CD14-positive monocyte (primary cell): ENCODE measurements around the gene TMEM178B. TPM values are rescaled to one million over a fixed set of nuclear protein-coding genes. Genes with fewer than 3 reads are reported as not detected.

Experiments
- DNase-seq, 3 donors: peaks; one replicate each; pipeline ENCODE4 v3.0.0-alpha.2; 2011 to 2022
- H2AFZ ChIP-seq: 2 replicates; pipeline ENCODE4 v1.6.0; 2012; ENCODE audit warnings: mild to moderate bottlenecking, low read depth, low read length, inconsistent platforms; ENCODE audit not compliant: insufficient read depth, poor library complexity, severe bottlenecking
- H3K27ac ChIP-seq, 2 donors: 1 replicate in 1 of 2; 2 replicates in 1 of 2; pipeline ENCODE4 v1.5.1; 2012 to 2013; ENCODE audit warnings: low read length in 2 of 2, control low read depth in 1 of 2, inconsistent platforms in 1 of 2, low read depth in 1 of 2, mild to moderate bottlenecking in 1 of 2
- H3K27me3 ChIP-seq, 2 donors: one replicate each; pipeline versions ENCODE4 v1.6.0 to v1.6.1; 2011 to 2013; ENCODE audit warnings: low read length in 2 of 2; ENCODE audit not compliant: control insufficient read depth in 2 of 2, insufficient read depth in 2 of 2
- H3K36me3 ChIP-seq, 2 donors: replicated peaks in 1 of 2; 1 replicate in 1 of 2; 2 replicates in 1 of 2; pipeline versions ENCODE4 v1.5.1 to v1.6.1; 2012 to 2013; ENCODE audit warnings: low read length in 2 of 2, control low read depth in 1 of 2, inconsistent platforms in 1 of 2, mild to moderate bottlenecking in 1 of 2; ENCODE audit not compliant: insufficient read depth in 2 of 2, control insufficient read depth in 1 of 2
- H3K4me1 ChIP-seq, 2 donors: 1 replicate in 1 of 2; 2 replicates in 1 of 2; pipeline versions ENCODE4 v1.5.1 to v1.6.1; 2012 to 2013; ENCODE audit warnings: low read length in 2 of 2, control low read depth in 1 of 2, inconsistent platforms in 1 of 2, mild to moderate bottlenecking in 1 of 2, moderate library complexity in 1 of 2; ENCODE audit not compliant: insufficient read depth in 2 of 2, control insufficient read depth in 1 of 2
- H3K4me2 ChIP-seq: replicated peaks from 2 replicates; pipeline ENCODE3; 2012; ENCODE audit warnings: low read length, moderate library complexity, mild to moderate bottlenecking; ENCODE audit not compliant: poor library complexity, severe bottlenecking; ENCODE audit errors: extremely low read depth
- H3K4me3 ChIP-seq, 3 experiments: fragments of 200-600 bp in 1 of 3; sonication (generic) in 1 of 3; replicated peaks in 1 of 3; 1 replicate in 2 of 3; 2 replicates in 1 of 3; pipeline ENCODE4 v1.5.1; 2011 to 2013; ENCODE audit warnings: low read length in 3 of 3, mild to moderate bottlenecking in 3 of 3, control low read depth in 2 of 3, low read depth in 2 of 3, inconsistent platforms in 1 of 3, moderate library complexity in 1 of 3
- H3K79me2 ChIP-seq: 2 replicates; pipeline ENCODE4 v1.6.0; 2012; ENCODE audit warnings: mild to moderate bottlenecking, control low read depth, inconsistent platforms, low read length, moderate library complexity; ENCODE audit not compliant: insufficient read depth
- H3K9ac ChIP-seq: 2 replicates; pipeline ENCODE4 v1.6.0; 2017; ENCODE audit warnings: low read length, mild to moderate bottlenecking; ENCODE audit not compliant: insufficient read depth, poor library complexity, severe bottlenecking
- H3K9me3 ChIP-seq, 2 donors: replicated peaks in 1 of 2; 1 replicate in 1 of 2; 2 replicates in 1 of 2; pipeline versions ENCODE4 v1.5.1 to v1.6.1; 2012 to 2013; ENCODE audit warnings: low read length in 2 of 2, control low read depth in 1 of 2; ENCODE audit not compliant: control insufficient read depth in 1 of 2, insufficient read depth in 1 of 2
- H4K20me1 ChIP-seq: 2 replicates; pipeline ENCODE4 v1.6.0; 2012; ENCODE audit warnings: mild to moderate bottlenecking, low read length, control low read depth, moderate library complexity; ENCODE audit not compliant: insufficient read depth
- H3K27ac Mint-ChIP-seq, 7 donors: one replicate each; pipeline ENCODE4 v1.8.0; 2020; ENCODE audit warnings: mild to moderate bottlenecking in 7 of 7, mixed read lengths in 7 of 7, moderate library complexity in 6 of 7, inconsistent platforms in 2 of 7
- H3K27me3 Mint-ChIP-seq, 3 donors: one replicate each; pipeline ENCODE4 v1.8.0; 2021 to 2022; ENCODE audit warnings: low read depth in 3 of 3, mild to moderate bottlenecking in 3 of 3, mixed read lengths in 3 of 3, moderate library complexity in 3 of 3, inconsistent platforms in 1 of 3
- H3K36me3 Mint-ChIP-seq, 2 donors: one replicate each; pipeline ENCODE4 v1.8.0; 2020; ENCODE audit warnings: mixed read lengths in 2 of 2, inconsistent platforms in 1 of 2, mild to moderate bottlenecking in 1 of 2
- H3K4me1 Mint-ChIP-seq: one replicate; pipeline ENCODE4 v1.8.0; 2020; ENCODE audit warnings: mild to moderate bottlenecking, mixed read lengths
- H3K4me3 Mint-ChIP-seq, 2 donors: one replicate each; pipeline ENCODE4 v1.8.0; 2020; ENCODE audit warnings: mild to moderate bottlenecking in 2 of 2, mixed read lengths in 2 of 2, moderate library complexity in 1 of 2
- H3K9me3 Mint-ChIP-seq, 7 donors: one replicate each; pipeline ENCODE4 v1.8.0; 2020 to 2022; ENCODE audit warnings: mixed read lengths in 7 of 7, mild to moderate bottlenecking in 6 of 7, moderate library complexity in 6 of 7, inconsistent platforms in 2 of 7
- WGBS: methylation state at CpG from one replicate; pipeline ENCODE4 v1.1.5; 2013; ENCODE audit warnings: missing lambda C conversion rate; ENCODE audit not compliant: insufficient coverage; 5-methylcytosine and 5-hydroxymethylcytosine counted together
- intact Hi-C, 2 donors: fragments of 100-400 bp; cut with micrococcal nuclease; formaldehyde crosslinking; loops; one replicate each; pipeline versions ENCODE4 v1.15.0 to v1.15.1; 2023
- polyA plus RNA-seq, 3 donors: library from polyadenylated mRNA; depleted of rRNA in 1 of 3; unstranded in 2 of 3; stranded (reverse) in 1 of 3; fragments of 300-500 nt in 2 of 3; fragments of >200 nt in 1 of 3; fragmentation: Illumina TruSeq in 2 of 3; gene quantifications; 1 replicate in 2 of 3; 2 replicates in 1 of 3; pipeline ENCODE4 v1.2.3, GENCODE V29; 2012 to 2021
- small RNA-seq: library from RNA; depleted of rRNA; stranded (forward); fragments of <200 nt; gene quantifications from one replicate; pipeline ENCODE3, GENCODE V24; 2012; ENCODE audit warnings: low read depth; ENCODE audit not compliant: insufficient read length
- TF ChIP-seq, protein P1 (sequence below): fragments of 200-600 bp; IDR thresholded peaks from one replicate; pipeline ENCODE4 v1.8.0; 2022; ENCODE audit warnings: antibody characterized with exemption, mild to moderate bottlenecking

TMEM178B gene
- polyA plus RNA-seq, 3 donors, result not detected

GRCh38 chr7:141527076-141527475 is 453.2 kb downstream of the TMEM178B start:
- no peaks in the 10 kb centered on the region for H3K79me2 ChIP-seq
- H3K4me3 Mint-ChIP-seq, result no peak overlapping the region
- H2AFZ ChIP-seq, result no peak overlapping the region
- no peaks in the 10 kb centered on the region for H4K20me1 ChIP-seq
- H3K4me1 ChIP-seq, result no peaks in the 10 kb centered on the region
- peaks cover 0 to 2% (median 0%) of the 10 kb centered on the region in 7 donors for H3K9me3 Mint-ChIP-seq
- H3K36me3 Mint-ChIP-seq, result no peaks in the 10 kb centered on the region
- peaks cover 2% of the 10 kb centered on the region in 2 donors for H3K27me3 ChIP-seq
- H3K4me1 Mint-ChIP-seq, result no peaks in the 10 kb centered on the region
- H3K36me3 ChIP-seq, result no peaks in the 10 kb centered on the region
- WGBS, result 93% methylated on average over 3 of the region's 4 CpGs
- no peak overlapping the region for H3K27ac ChIP-seq
- H3K27ac Mint-ChIP-seq, result no peak overlapping the region
- no peak overlapping the region for H3K4me3 ChIP-seq
- no peak for DNase-seq
- H3K4me2 ChIP-seq, result no peak overlapping the region
- intact Hi-C loops, result no loop called here
- no peak overlapping the region for H3K9ac ChIP-seq
- peaks cover 6 to 12% (median 9%) of the 10 kb centered on the region in 3 donors for H3K27me3 Mint-ChIP-seq
- TF ChIP-seq, protein P1, sequence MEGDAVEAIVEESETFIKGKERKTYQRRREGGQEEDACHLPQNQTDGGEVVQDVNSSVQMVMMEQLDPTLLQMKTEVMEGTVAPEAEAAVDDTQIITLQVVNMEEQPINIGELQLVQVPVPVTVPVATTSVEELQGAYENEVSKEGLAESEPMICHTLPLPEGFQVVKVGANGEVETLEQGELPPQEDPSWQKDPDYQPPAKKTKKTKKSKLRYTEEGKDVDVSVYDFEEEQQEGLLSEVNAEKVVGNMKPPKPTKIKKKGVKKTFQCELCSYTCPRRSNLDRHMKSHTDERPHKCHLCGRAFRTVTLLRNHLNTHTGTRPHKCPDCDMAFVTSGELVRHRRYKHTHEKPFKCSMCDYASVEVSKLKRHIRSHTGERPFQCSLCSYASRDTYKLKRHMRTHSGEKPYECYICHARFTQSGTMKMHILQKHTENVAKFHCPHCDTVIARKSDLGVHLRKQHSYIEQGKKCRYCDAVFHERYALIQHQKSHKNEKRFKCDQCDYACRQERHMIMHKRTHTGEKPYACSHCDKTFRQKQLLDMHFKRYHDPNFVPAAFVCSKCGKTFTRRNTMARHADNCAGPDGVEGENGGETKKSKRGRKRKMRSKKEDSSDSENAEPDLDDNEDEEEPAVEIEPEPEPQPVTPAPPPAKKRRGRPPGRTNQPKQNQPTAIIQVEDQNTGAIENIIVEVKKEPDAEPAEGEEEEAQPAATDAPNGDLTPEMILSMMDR, result no peak
- no peaks in the 10 kb centered on the region for H3K9me3 ChIP-seq

DNA sequence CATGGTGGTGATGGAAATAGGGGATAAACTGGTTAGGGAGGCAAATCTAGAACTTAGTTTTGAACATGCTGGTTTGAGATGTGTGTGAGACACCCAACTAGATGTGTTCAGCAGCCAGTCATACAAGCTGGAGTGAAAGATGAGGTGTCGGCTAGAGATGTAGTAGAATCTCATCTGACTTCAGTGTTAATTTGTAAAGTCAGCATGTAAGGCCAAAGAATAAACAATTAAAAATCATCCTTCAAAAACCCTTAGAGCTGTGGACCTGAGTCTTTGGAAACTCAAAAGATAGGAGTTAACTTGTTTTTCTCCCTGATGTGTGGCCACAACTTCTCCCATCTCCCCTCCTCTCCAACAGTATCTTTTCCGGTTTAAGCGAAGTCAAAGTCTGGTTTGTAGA is 454.5 kb downstream of the TMEM178B start:
- H3K4me2 ChIP-seq, result no peak overlapping the region
- H3K9me3 ChIP-seq, result no peaks in the 10 kb centered on the region
- H3K36me3 Mint-ChIP-seq, result no peaks in the 10 kb centered on the region
- no peaks in the 10 kb centered on the region for H3K79me2 ChIP-seq
- peaks cover 2% of the 10 kb centered on the region in 2 donors for H3K27me3 ChIP-seq
- peaks cover 9 to 12% (median 9%) of the 10 kb centered on the region in 3 donors for H3K27me3 Mint-ChIP-seq
- H3K9me3 Mint-ChIP-seq, result peaks cover 0 to 2% (median 0%) of the 10 kb centered on the region in 7 donors
- no peak overlapping the region for H3K4me3 Mint-ChIP-seq
- no peaks in the 10 kb centered on the region for H4K20me1 ChIP-seq
- DNase-seq, result no peak
- H3K4me1 Mint-ChIP-seq, result peaks cover 2% of the 10 kb centered on the region
- no peaks in the 10 kb centered on the region for H3K4me1 ChIP-seq
- H3K36me3 ChIP-seq, result no peaks in the 10 kb centered on the region
- no peak overlapping the region for H3K4me3 ChIP-seq
- no peak overlapping the region for H2AFZ ChIP-seq
- WGBS, result no CpG with 5 or more reads among the region's 3 CpGs
- intact Hi-C loops, result no loop called here
- TF ChIP-seq, protein P1, result no peak
- no peak overlapping the region for H3K27ac ChIP-seq
- no peak overlapping the region for H3K9ac ChIP-seq
- no peak overlapping the region for H3K27ac Mint-ChIP-seq

Small RNA genes within 50 kb of the gene (small RNA-seq; reads per million reads assigned to genes)
- gene AC006362.1, result not detected
- gene RNU4-74P, result not detected

Other genes with a start within 250 kb of the TMEM178B start
- 10 to 100 TPM in 1 of 3 donors, 1 to 10 TPM in 2; 3.8 to 10.0 (median 5.6) TPM for gene BRAF, start 149.1 kb upstream of the TMEM178B start, polyA plus RNA-seq
- 10 to 100 TPM in 2 of 3 donors, 1 to 10 TPM in 1; 8.9 to 52.7 (median 45.0) TPM for gene MRPS33, start 59.1 kb upstream of the TMEM178B start, polyA plus RNA-seq